Neural crest cell (in vitro differentiated cells): ENCODE results near the gene STIM1. TPM values are rescaled to one million over a fixed set of nuclear protein-coding genes. Genes with fewer than 3 reads are reported as not detected.

Experiments
- DNase-seq: peaks from one replicate; pipeline ENCODE4 v3.0.0; 2021; ENCODE audit warnings: low read depth, mixed read lengths, low spot score
- H3K27ac Mint-ChIP-seq: one replicate; pipeline ENCODE4 v1.8.0; 2021; ENCODE audit warnings: mild to moderate bottlenecking, mixed read lengths; ENCODE audit not compliant: unreplicated experiment
- H3K27me3 Mint-ChIP-seq: 2 replicates; pipeline ENCODE4 v1.8.0; 2021; ENCODE audit warnings: low read depth, mild to moderate bottlenecking, mixed read lengths
- H3K36me3 Mint-ChIP-seq: 2 replicates; pipeline ENCODE4 v1.8.0; 2021; ENCODE audit warnings: low read depth, mild to moderate bottlenecking, mixed read lengths
- H3K4me1 Mint-ChIP-seq: 2 replicates; pipeline ENCODE4 v1.8.0; 2021; ENCODE audit warnings: mixed read lengths
- H3K4me3 Mint-ChIP-seq: one replicate; pipeline ENCODE4 v1.8.0; 2021; ENCODE audit warnings: mild to moderate bottlenecking, mixed read lengths
- H3K9me3 Mint-ChIP-seq: 2 replicates; pipeline ENCODE4 v1.8.0; 2021; ENCODE audit warnings: mixed read lengths
- CTCF ChIP-seq: fragments of 200-600 bp; sonication (generic); conservative IDR thresholded peaks from 2 replicates; pipeline ENCODE4 v1.5.0; 2021; ENCODE audit warnings: antibody characterized with exemption, mild to moderate bottlenecking
- total RNA-seq: library from RNA; stranded (reverse); gene quantifications from 2 replicates; pipeline ENCODE4 v1.2.1, GENCODE V29; 2021

The STIM1 gene
- total RNA-seq, 1 donor from 2014 or later = 24.4 TPM

GRCh38 chr11:4095509-4096230, 240.2 kb downstream of the STIM1 start:
- TF ChIP-seq CTCF = peak; percentile 16
- H3K4me1 Mint-ChIP-seq = peaks cover 49% of the 10 kb centered on the region
- peak overlapping the region; percentile 98 for H3K4me3 Mint-ChIP-seq
- H3K36me3 Mint-ChIP-seq = no peaks in the 10 kb centered on the region
- DNase-seq = no peak
- peak overlapping the region; percentile 99 for H3K27ac Mint-ChIP-seq
- no peaks in the 10 kb centered on the region for H3K9me3 Mint-ChIP-seq
- no peaks in the 10 kb centered on the region for H3K27me3 Mint-ChIP-seq

GRCh38 chr11:4098026-4098621, 242.7 kb downstream of the STIM1 start:
- Mint-ChIP-seq H3K36me3 (peaks cover 3% of the 10 kb centered on the region), H3K9me3 (no peaks in the 10 kb centered on the region), H3K4me3 (peak overlapping the region; percentile 65), H3K4me1 (peaks cover 59% of the 10 kb centered on the region), H3K27me3 (no peaks in the 10 kb centered on the region), H3K27ac (no peak overlapping the region)
- no peak for TF ChIP-seq CTCF
- DNase-seq = no peak

- no peak for TF ChIP-seq CTCF
These were observed 247.2 kb downstream of the STIM1 start for GRCh38 chr11:4102711-4103110.

GRCh38 chr11:4103269-4103668, 247.8 kb downstream of the STIM1 start:
- TF ChIP-seq CTCF = no peak
- H3K36me3 Mint-ChIP-seq = peaks cover 10% of the 10 kb centered on the region
- no peak overlapping the region for H3K4me3 Mint-ChIP-seq
- no peak for DNase-seq
- H3K27me3 Mint-ChIP-seq = no peaks in the 10 kb centered on the region
- peaks cover 32% of the 10 kb centered on the region for H3K4me1 Mint-ChIP-seq
- H3K9me3 Mint-ChIP-seq = no peaks in the 10 kb centered on the region
- no peak overlapping the region for H3K27ac Mint-ChIP-seq

More at GRCh38 chr11:4102711-4103110, 247.2 kb downstream of the STIM1 start:
- peaks cover 33% of the 10 kb centered on the region for H3K4me1 Mint-ChIP-seq
- H3K9me3 Mint-ChIP-seq = no peaks in the 10 kb centered on the region
- no peak overlapping the region for H3K27ac Mint-ChIP-seq
- peaks cover 7% of the 10 kb centered on the region for H3K36me3 Mint-ChIP-seq
- H3K27me3 Mint-ChIP-seq = no peaks in the 10 kb centered on the region
- no peak overlapping the region for H3K4me3 Mint-ChIP-seq
- no peak for DNase-seq

GRCh38 chr11:4105916-4106315, 250.5 kb downstream of the STIM1 start:
- Mint-ChIP-seq H3K27me3 (no peaks in the 10 kb centered on the region), H3K4me3 (no peak overlapping the region), H3K4me1 (peaks cover 11% of the 10 kb centered on the region), H3K36me3 (peaks cover 14% of the 10 kb centered on the region), H3K9me3 (no peaks in the 10 kb centered on the region), H3K27ac (no peak overlapping the region)
- no peak for TF ChIP-seq CTCF
- no peak for DNase-seq
